HG03039 (cell line): ENCODE data around the gene NLK.

ENCODE experiments used
- ATAC-seq: cut with Tn5 transposase; IDR thresholded peaks from one replicate; pipeline ENCODE4 v1.9.1; 2021; ENCODE audit warnings: mild to moderate bottlenecking, moderate library complexity; ENCODE audit not compliant: unreplicated experiment

NLK gene

GRCh38 chr17:28110184-28110583 lies 67.7 kb downstream of the NLK start:
- no peak for ATAC-seq

DNA sequence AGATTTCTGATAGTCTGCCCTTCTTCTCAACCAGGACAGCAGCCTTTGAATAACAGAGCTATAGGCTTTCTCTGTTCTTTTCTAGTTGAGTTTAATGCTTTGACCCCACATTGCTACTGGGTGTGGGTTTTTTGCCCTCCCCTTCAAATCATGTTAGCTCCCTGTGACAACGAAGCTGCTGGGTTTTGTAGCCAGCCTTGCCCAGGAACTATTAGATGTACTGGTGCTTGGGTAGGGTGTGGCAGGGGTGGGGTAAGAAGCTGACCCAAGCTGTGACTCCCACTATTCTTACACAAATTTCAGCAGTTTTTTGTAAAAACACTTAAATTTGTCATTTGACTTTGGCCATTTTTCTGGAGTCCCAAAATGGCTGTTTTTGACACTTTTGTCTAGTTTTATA lies 69.7 kb downstream of the NLK start:
- no peak for ATAC-seq

GRCh38 chr17:28112606-28113005 lies 70.1 kb downstream of the NLK start:
- no peak for ATAC-seq

- ATAC-seq: no peak
Observed at GRCh38 chr17:28113269-28113668, 70.8 kb downstream of the NLK start.

- no peak for ATAC-seq
Observed at GRCh38 chr17:28115046-28115445, 72.6 kb downstream of the NLK start.

DNA sequence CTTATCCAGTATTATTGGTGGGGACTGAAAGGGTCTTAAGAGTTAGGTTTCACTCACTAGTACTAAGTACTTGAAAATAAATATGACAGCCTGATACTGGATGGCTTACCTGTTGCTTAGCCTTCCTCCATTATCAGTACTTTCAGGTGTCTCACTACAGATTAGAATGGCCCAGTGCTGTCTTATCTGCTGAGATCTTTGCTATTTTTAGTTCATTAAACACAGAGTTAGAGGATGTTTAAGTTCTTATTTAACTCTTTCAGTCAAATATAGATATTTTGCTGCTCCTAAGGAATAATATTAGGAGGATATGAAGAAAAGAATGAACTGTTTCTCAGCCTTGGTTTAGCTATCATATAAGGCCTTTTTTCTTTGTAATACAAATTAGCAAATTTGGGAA lies 74.8 kb downstream of the NLK start:
- ATAC-seq: no peak

- no peak for ATAC-seq
Observed at GRCh38 chr17:28118362-28118761, 75.9 kb downstream of the NLK start.

GRCh38 chr17:28119046-28119445 lies 76.6 kb downstream of the NLK start:
- no peak for ATAC-seq

GRCh38 chr17:28119560-28119959 lies 77.1 kb downstream of the NLK start:
- ATAC-seq: no peak

- no peak for ATAC-seq
Observed at GRCh38 chr17:28120766-28121165, 78.3 kb downstream of the NLK start.

DNA sequence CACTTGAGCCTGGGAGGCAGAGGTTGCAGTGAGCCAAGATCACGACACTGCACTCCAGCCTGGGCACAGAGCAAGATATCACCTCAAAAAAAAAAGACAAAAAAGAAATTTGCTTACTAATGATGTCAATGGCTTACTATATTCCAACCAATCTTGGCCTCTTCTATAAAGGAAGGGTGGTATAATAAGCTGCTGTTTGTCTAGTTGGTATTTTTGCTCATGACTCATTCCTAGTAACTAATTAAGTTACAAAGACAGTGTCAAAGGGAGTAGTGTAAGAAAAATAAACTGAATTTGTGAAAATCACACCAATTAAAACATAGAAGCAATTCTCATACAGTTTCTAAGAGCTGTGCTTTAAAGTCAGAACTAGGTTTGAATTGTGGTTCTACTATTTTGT lies 82.5 kb downstream of the NLK start:
- no peak for ATAC-seq

- ATAC-seq: no peak
Observed at GRCh38 chr17:28125526-28126378, 83.3 kb downstream of the NLK start.

- ATAC-seq: no peak
Observed at GRCh38 chr17:28127196-28127595, 84.7 kb downstream of the NLK start.

DNA sequence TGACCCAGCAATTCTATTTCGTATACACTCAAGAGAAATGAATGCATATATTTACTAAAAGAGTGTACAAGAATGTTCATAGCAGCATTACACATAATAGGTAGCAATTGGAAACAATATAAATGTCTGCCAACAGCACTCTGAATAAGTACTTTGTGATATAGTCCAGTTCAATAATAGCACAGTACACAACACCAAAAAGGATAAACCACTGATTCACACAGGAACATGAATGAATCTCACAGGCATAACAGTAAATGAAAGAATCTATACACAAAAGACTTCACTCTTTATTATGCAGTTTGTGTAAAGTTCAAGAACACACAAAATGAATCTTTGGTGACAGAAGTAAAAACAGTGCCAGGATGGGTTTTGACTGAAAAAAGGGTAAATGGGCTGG lies 86.3 kb downstream of the NLK start:
- no peak for ATAC-seq

GRCh38 chr17:28130472-28130871 lies 88.0 kb downstream of the NLK start:
- no peak for ATAC-seq

- no peak for ATAC-seq
Observed at GRCh38 chr17:28131599-28131998, 89.1 kb downstream of the NLK start.

GRCh38 chr17:28133562-28133970 lies 91.1 kb downstream of the NLK start:
- no peak for ATAC-seq

GRCh38 chr17:28136923-28137322 lies 94.4 kb downstream of the NLK start:
- ATAC-seq: no peak

DNA sequence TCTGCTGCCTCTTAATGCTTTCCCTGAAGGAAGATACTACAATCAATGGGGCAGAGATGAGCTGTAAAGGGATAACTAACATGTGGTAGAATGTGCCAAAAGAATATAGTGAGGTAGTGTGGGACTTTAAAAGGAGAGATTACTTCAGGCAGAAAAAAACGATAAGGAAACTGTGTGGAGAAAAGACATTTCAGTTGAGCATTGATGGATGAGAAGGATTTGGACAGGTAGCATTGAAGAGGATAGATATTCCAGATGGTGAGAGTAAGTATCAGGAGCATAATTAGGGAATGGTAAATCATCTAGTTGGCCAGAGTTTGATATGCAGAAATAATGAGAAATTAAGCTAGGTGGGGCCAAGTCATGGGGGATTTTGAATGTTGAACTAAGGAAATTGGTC lies 97.3 kb downstream of the NLK start:
- no peak for ATAC-seq

DNA sequence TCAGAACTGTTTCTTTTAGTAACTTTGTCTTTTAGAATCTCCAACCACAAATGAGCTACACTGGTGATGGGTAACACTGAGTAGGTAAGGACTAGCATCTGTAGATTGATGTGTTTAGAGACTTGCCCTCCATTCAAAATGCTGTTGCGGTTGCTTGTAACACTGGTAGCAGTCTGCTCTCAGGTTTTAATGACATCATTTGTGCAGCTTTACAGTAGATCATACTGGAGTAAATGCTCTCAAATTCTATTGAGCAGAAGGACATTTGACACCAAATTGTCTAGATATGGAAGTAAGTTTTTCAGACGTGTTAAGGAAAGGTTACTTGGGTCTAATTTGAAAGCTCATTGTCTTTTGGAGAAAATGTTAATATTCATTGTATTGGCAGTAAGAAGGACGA lies 98.8 kb downstream of the NLK start:
- no peak for ATAC-seq

DNA sequence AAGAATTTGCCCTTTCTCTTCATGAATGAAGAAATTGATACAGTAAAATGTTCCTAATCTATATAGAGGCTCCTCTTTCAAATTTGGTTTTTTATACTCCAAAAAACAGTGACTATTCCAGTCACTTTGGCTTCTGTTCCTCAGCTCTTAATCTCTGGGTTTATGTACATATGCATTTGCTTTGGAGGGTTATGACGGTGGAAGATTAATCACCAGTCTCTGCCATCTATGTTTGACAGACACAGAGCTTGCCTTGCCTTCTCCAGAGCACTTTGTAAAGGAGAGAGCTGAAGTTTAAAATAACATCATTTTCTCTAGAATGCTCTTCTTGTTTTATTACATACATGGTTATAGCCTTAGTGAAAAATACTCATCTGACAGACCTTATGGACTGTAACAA lies 99.3 kb downstream of the NLK start:
- no peak for ATAC-seq

GRCh38 chr17:28142305-28142704 lies 99.8 kb downstream of the NLK start:
- ATAC-seq: no peak

- no peak for ATAC-seq
Observed at GRCh38 chr17:28144019-28144418, 101.5 kb downstream of the NLK start.
